VCaP (cell line): ENCODE data around the gene MASP1.
"Not testable (repeated sequence)": the region's sequence is repeated elsewhere in the genome, so short reads cannot be mapped to it uniquely, and the experiment has no call there.

Source experiments
- H3K27ac ChIP-seq: fragments of 450-650 bp; 2 replicates; pipeline ENCODE4 v1.5.1; 2017
- TF ChIP-seq, protein P1 (sequence below): fragments of 450-650 bp; conservative IDR thresholded peaks from 2 replicates; pipeline ENCODE4 v1.5.1; 2017; ENCODE audit warnings: mild to moderate bottlenecking, moderate library complexity

MASP1 gene

DNA sequence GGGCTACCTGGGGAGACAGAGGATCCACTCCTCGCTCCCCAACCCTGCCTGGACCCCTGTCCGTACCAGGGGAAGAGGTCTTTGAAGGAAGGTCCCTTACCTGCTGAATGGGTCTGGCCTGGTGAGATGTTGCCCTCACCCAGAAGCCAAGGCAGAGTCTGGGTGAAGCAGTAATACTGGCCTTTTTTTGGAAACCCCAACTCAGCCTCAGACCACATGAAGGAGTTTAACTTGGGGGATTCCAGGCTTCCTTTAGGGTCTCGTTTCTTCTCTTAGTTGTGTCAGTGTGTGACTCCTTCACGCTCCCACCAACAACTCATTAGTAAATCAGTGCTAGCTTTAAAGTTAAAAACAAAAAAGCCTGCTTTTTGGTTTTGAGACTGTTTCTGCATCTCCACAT, 48.6 kb downstream of the MASP1 start:
- no peak overlapping the region for H3K27ac ChIP-seq

DNA sequence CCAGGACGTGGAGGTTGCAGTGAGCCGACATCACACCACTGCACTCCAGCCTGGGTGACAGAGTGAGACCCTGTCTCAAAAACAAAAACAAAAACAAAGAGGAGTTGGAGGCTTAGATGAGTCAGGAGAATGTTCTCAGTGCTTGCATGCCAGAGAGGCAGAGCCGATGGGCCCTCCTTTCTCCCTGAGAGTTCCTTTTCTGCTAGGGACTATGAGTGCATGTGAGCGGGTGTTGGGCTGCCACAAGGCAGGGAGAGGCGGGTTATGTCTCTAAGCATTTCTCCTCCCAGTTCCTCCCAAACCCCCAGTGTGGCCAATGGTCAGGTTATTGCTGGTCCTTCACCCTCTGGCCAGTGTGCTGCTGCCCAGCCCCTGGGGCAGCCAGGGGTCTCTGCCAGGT, 49.1 kb downstream of the MASP1 start:
- TF ChIP-seq, protein P1, sequence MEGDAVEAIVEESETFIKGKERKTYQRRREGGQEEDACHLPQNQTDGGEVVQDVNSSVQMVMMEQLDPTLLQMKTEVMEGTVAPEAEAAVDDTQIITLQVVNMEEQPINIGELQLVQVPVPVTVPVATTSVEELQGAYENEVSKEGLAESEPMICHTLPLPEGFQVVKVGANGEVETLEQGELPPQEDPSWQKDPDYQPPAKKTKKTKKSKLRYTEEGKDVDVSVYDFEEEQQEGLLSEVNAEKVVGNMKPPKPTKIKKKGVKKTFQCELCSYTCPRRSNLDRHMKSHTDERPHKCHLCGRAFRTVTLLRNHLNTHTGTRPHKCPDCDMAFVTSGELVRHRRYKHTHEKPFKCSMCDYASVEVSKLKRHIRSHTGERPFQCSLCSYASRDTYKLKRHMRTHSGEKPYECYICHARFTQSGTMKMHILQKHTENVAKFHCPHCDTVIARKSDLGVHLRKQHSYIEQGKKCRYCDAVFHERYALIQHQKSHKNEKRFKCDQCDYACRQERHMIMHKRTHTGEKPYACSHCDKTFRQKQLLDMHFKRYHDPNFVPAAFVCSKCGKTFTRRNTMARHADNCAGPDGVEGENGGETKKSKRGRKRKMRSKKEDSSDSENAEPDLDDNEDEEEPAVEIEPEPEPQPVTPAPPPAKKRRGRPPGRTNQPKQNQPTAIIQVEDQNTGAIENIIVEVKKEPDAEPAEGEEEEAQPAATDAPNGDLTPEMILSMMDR: no peak
- no peak overlapping the region for H3K27ac ChIP-seq

More for the DNA sequence above, 48.6 kb downstream of the MASP1 start:
- TF ChIP-seq, protein P1: no peak

DNA sequence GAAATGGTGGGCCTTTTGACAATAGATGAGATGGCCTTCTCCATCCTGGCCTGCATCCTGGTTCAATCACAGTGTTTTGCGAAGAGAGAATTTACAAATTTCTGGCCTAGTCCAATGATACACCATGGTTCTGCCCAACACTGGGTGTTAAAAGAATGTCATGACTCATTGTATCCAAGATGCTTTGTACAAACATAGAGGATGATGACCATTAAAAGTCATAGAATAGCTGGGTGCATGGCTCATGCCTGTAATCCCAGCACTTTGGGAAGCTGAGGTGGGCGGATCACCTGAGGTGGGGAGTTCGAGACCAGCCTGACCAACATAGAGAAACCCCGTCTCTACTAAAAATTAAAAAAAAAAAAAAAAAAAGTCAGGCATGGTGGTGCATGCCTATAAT, 52.7 kb downstream of the MASP1 start:
- H3K27ac ChIP-seq: not testable (repeated sequence)

DNA sequence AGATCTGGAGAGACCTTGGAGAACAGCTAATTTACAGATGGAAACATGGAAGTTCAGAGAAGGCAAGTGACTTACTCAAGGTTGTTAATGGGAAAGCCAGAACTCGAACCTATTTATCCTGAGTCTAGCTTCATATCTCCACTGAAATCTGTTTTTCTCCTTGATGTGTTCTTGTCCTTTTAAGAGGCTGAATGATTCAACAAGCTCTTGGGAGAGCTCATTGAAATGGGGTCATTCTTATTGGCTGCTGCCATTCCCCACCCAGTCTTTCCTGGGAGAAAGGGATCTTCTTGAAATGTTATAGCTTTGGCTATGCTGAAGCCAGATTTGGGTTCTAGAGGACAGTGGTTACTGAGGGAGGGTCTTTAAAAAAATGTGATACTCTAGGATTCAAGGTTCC, 53.3 kb downstream of the MASP1 start:
- TF ChIP-seq, protein P1: no peak

GRCh38 chr3:187237741-187238140, 53.8 kb downstream of the MASP1 start:
- TF ChIP-seq, protein P1: no peak
- H3K27ac ChIP-seq: no peak overlapping the region

More for the DNA sequence above, 53.3 kb downstream of the MASP1 start:
- H3K27ac ChIP-seq: no peak overlapping the region

DNA sequence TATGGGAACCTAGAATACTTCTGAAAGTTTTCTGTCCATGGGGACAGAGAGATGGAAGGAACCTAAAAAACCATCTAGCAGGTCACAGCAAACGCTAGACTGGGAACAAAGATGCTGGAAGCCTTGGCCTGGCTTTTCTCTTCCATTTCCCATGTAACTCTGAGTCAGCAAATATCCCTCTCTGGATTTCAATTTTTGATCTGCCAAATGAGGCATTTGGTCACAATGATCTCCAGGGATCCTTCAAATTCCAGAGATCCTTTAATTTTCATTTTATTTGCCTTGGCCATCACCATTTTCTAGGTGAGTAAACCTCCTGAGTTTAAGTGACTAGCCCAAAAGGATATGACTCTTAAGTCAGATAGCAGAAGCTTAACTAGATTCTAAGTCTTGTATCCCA, 54.6 kb downstream of the MASP1 start:
- H3K27ac ChIP-seq: no peak overlapping the region
- TF ChIP-seq, protein P1: no peak

- no peak overlapping the region for H3K27ac ChIP-seq
- TF ChIP-seq, protein P1: no peak
Measured at GRCh38 chr3:187230011-187230410, 61.5 kb downstream of the MASP1 start.

DNA sequence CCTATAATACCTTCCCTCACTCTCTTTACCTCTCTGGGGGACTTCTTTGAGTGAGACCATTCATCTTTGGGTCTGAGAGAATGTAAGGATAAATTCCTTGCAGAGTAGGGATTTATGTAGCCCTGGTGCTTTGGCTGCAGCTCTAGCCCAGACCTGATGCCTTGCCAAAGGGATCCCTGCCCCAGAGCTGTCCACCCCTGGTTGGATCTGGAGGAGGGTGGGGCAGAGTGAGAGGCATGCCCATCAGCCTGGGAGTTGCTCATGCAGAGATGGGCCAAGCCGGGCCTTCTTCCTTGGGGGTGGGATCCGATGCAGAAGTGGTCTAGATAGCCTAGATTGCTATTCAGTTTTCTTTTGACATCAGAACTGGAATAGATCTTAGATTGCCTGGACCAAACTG, 62.8 kb downstream of the MASP1 start:
- TF ChIP-seq, protein P1: no peak
- H3K27ac ChIP-seq: no peak overlapping the region
